Nephron progenitor cell (in vitro differentiated cells): Measurements from ENCODE around the gene JAK1.

Experiments used
- DNase-seq: peaks from one replicate; pipeline ENCODE4 v3.0.0; 2021
- H3K27ac Mint-ChIP-seq: 2 replicates; pipeline ENCODE4 v1.8.0; 2021; ENCODE audit warnings: mild to moderate bottlenecking, moderate library complexity, mixed read lengths
- H3K27me3 Mint-ChIP-seq: 2 replicates; pipeline ENCODE4 v1.8.0; 2021; ENCODE audit warnings: mild to moderate bottlenecking, low read depth, mixed read lengths; ENCODE audit not compliant: poor library complexity
- H3K36me3 Mint-ChIP-seq: 2 replicates; pipeline ENCODE4 v1.8.0; 2021; ENCODE audit warnings: low read depth, mixed read lengths
- H3K4me1 Mint-ChIP-seq: 2 replicates; pipeline ENCODE4 v1.8.0; 2021; ENCODE audit warnings: mixed read lengths
- H3K4me3 Mint-ChIP-seq: 2 replicates; pipeline ENCODE4 v1.8.0; 2021; ENCODE audit warnings: mild to moderate bottlenecking, moderate library complexity, mixed read lengths
- H3K9me3 Mint-ChIP-seq: 2 replicates; pipeline ENCODE4 v1.8.0; 2021; ENCODE audit warnings: mild to moderate bottlenecking, moderate library complexity, mixed read lengths
- CTCF ChIP-seq: fragments of 200-600 bp; sonication (generic); IDR thresholded peaks from 2 replicates; pipeline ENCODE4 v1.5.0; 2021; ENCODE audit warnings: antibody characterized with exemption

JAK1 gene

GRCh38 chr1:64901663-64902062 lies 64.7 kb downstream of the JAK1 start:
- Mint-ChIP-seq H3K36me3 (no peaks in the 10 kb centered on the region), H3K27me3 (peaks cover 4% of the 10 kb centered on the region), H3K9me3 (no peaks in the 10 kb centered on the region), H3K4me1 (peaks cover 14% of the 10 kb centered on the region), H3K4me3 (no peak overlapping the region), H3K27ac (no peak overlapping the region)
- no peak for TF ChIP-seq CTCF
- no peak for DNase-seq

GRCh38 chr1:64900916-64901315 lies 65.4 kb downstream of the JAK1 start:
- Mint-ChIP-seq H3K4me1 (peaks cover 20% of the 10 kb centered on the region), H3K9me3 (no peaks in the 10 kb centered on the region), H3K27ac (peak overlapping the region; percentile 15), H3K4me3 (no peak overlapping the region), H3K27me3 (no peaks in the 10 kb centered on the region), H3K36me3 (no peaks in the 10 kb centered on the region)
- no peak for TF ChIP-seq CTCF
- no peak for DNase-seq

GRCh38 chr1:64898107-64898861 lies 68.1 kb downstream of the JAK1 start:
- H3K4me3 Mint-ChIP-seq: no peak overlapping the region
- H3K27me3 Mint-ChIP-seq: peaks cover 7% of the 10 kb centered on the region
- no peak for DNase-seq
- H3K36me3 Mint-ChIP-seq: no peaks in the 10 kb centered on the region
- TF ChIP-seq CTCF: no peak
- no peak overlapping the region for H3K27ac Mint-ChIP-seq
- peaks cover 20% of the 10 kb centered on the region for H3K4me1 Mint-ChIP-seq
- no peaks in the 10 kb centered on the region for H3K9me3 Mint-ChIP-seq

- H3K4me3 Mint-ChIP-seq: no peak overlapping the region
- H3K36me3 Mint-ChIP-seq: no peaks in the 10 kb centered on the region
- H3K4me1 Mint-ChIP-seq: peaks cover 20% of the 10 kb centered on the region
- TF ChIP-seq CTCF: no peak
- H3K9me3 Mint-ChIP-seq: no peaks in the 10 kb centered on the region
- no peak for DNase-seq
- H3K27me3 Mint-ChIP-seq: peaks cover 11% of the 10 kb centered on the region
- no peak overlapping the region for H3K27ac Mint-ChIP-seq
Measured at GRCh38 chr1:64896551-64896950, 69.8 kb downstream of the JAK1 start.

GRCh38 chr1:64895500-64895899 lies 70.8 kb downstream of the JAK1 start:
- peaks cover 11% of the 10 kb centered on the region for H3K27me3 Mint-ChIP-seq
- no peaks in the 10 kb centered on the region for H3K36me3 Mint-ChIP-seq
- peaks cover 20% of the 10 kb centered on the region for H3K4me1 Mint-ChIP-seq
- DNase-seq: no peak
- H3K4me3 Mint-ChIP-seq: no peak overlapping the region
- H3K9me3 Mint-ChIP-seq: no peaks in the 10 kb centered on the region
- TF ChIP-seq CTCF: no peak
- H3K27ac Mint-ChIP-seq: no peak overlapping the region
